Posterior vena cava (tissue), 2 donors: Measurements from ENCODE around the gene SLC6A8. TPM values are rescaled to one million over a fixed set of nuclear protein-coding genes. Genes with fewer than 3 reads are reported as not detected.
A peak's percentile ranks its signal among the peaks of the same experiment; 100 is the strongest.
"Not testable (repeated sequence)": the region's sequence is repeated elsewhere in the genome, so short reads cannot be mapped to it uniquely, and the experiment has no call there.

Experiments used
- DNase-seq: peaks from one replicate; pipeline ENCODE4 v3.0.0-alpha.2; 2020; ENCODE audit warnings: low spot score
- intact Hi-C, 2 donors: fragments of 100-400 bp; cut with DNase I; formaldehyde crosslinking; loops; one replicate each; pipeline versions ENCODE4 v1.14.1 to v1.14.2; 2022 to 2023
- total RNA-seq, 2 donors: library from RNA; stranded (reverse); fragmentation: NEBNext Ultra II Directional; extraction: Animal tissue kit (Norgen Biotek cat#: 25700); gene quantifications; one replicate each; pipeline ENCODE4 v1.2.1, GENCODE V29; 2021
- donor health status: DM: yes; HTN: yes; CAD: no.
- donor health status: DM: yes; HTN: yes; CAD: no.

Gene SLC6A8
- total RNA-seq, 2 donors from 2014 or later, result 33.5 to 42.3 TPM

DNA sequence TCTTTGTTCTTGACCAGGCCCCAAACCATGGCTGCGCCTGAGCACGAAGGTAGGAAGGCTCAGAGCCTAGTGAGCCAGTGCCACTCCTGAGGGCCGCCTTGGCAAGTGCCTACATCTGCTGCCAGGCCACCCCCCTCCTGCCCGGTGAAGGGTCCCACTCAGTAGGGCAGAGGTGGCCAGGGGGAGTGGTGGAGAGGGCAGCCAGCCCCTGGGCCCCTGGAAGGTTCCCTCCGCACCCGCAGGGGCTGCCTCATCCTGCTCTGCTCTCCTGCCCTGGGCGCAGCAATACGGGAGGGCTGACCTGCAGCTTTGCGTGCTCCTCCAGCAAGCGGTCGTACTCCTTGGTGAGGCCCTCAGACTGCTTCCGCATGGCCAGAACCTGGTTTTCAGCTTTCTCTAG, 14.0 kb downstream of the SLC6A8 start:
- DNase-seq, result no peak
- intact Hi-C loops, result loop anchor here in 1 of 2 donors (10.0 kb wide), 1 partner anchor 87 kb away; no protein-coding TSS in a partner anchor

DNA sequence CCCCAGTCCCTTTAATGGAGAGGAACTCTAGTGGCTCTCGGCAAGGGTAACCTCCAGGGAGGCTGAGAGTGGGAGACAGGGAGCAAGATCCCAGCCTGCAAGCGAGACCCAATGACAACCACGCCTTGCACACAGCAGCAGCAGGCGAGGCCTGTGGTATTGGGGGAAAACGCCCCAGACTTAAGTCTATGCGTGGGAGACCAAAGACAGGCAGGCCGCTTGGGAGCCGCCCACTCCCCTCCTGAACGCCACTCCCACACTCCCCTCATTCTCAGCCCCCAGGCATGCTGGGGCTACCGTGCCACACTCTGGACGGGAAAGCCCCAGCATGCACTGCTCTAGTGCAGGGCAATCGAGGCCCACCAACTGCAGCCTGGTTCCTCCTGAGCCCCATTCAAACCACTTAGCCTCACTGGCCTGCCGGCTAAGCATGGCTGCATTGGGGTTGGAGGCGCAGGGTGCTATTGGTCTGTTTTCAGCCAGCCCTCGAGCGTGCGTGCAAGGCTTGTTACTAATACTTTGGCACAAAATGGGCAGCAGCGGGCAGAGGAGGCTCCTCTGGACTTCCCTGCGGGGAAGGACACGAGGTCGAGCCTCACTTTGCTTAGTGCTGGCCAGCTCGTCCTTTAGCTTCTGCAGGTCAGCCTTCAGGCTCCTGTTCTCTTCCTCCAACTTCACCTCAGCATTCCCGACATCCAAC, 14.8 kb downstream of the SLC6A8 start:
- intact Hi-C loops, result loop anchor here in 1 of 2 donors (10.0 kb wide), 1 partner anchor 88 kb away; no protein-coding TSS in a partner anchor
- no peak for DNase-seq

DNA sequence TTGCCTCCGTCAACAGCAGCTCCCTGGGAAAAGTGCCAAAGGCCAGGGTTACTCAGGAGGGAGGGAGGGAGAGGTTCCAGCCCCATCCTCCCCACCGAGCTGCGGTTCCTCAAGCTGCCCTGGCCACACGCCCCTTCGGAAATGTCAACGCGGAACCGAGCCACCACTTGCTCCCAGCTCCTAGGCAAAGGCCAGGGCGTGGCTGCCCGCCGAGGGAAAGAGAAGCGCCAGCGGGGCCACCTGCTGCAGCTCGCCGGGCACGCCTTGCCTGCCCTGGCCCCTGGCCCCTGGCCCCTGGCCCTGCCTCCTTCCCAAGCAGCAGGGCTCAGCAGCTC, 15.3 kb downstream of the SLC6A8 start:
- intact Hi-C loops, result loop anchor here in 1 of 2 donors (10.0 kb wide), 1 partner anchor 88 kb away; no protein-coding TSS in a partner anchor
- no peak for DNase-seq

DNA sequence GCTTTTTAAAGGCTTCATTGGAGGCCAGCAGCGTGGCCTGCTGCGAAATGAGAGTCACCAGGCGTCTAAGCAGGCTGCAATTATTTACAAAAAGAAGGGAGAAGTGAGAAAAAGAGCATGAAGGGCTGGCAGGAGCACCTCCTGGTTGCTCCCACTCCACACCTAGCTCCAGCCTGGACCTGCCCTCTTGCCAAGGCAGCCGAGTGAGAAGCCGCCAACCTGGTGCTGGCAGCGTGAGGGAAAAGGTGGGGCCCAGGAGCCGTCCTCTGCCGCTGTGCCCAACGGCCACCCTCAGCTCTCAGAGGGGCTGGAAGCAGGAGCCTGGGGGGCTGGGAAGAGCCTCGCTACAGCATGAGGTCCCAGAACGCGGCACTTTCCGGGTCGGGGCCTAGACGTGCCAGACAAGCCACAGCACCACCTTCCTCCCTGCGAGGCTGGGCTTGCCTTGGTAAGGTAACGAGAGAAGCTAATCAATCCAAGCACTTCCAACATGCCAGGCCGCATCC, 16.3 kb downstream of the SLC6A8 start:
- no peak for DNase-seq
- intact Hi-C loops, result loop anchor here in 1 of 2 donors (10.0 kb wide), 1 partner anchor 89 kb away; no protein-coding TSS in a partner anchor

DNA sequence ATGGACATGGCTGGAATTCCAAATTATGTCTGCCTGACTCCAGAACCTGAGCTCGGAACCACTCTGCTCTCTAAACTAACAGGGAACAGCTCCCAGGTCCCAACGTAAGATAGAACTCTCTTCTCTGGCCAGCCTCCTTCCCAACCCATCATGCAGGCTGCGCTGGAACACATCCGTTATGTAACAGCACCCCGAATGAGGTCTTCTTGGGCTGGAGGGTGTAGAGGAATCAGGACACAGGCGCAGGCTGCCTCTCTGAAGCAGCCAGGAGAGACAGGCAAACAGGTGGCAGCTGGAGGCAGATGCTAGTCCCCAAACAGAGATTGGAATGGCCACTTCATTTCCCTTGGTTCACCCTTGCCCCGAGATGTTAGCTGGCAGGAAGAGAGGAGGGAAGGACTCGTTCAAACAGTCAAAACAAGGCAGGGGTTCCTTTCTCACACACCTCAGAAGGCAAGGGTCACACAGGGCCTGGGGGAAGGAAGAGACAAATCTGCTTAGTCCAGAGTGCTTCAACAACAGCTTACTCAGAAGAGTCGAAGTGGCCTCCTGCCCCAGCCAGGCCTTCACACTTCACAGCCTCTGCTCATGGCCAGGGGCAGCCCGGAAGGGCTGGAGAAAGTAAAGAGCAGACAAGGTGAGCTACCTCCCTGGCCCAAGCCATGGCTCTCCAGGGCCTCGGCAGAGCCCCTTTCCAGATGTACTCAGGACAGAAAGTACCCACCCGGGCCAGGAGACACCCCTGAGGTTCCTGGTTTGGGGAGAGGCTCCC, 17.1 kb downstream of the SLC6A8 start:
- intact Hi-C loops, result loop anchor here in 1 of 2 donors (10.0 kb wide), 1 partner anchor 90 kb away; no protein-coding TSS in a partner anchor
- not testable (repeated sequence) for DNase-seq

DNA sequence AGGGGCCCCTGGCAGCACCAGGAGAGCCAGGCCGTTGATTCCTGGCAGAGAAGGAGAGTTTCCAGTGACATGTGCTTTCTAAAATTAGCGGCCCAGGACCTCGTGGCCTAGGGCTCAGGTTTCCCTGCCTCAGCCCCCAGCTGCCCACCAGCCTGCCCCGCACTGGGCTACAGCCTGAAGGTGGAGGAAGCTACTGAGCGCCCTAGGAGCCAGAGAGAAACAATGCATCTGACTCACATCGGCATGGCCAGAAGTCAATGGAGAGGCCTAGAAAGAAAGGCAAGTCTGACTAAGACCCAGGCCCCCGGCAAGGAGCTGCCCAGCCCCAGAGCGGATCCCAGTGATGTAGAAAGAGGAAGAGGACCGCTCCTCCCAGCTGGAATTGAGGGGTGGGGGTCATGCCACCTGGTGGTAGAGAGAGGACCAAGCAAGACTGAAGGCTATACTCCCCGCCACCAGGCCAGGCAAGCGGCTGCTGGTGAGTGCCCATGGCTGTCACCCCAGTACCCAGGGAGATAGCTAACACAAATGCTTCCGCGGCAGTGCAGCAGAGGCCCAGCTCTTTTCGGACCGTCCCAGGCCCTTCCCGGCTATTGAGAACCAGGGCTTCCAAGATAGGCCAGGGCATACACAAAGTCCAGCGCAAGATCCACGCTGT, 17.8 kb downstream of the SLC6A8 start:
- DNase-seq, result not testable (repeated sequence)
- intact Hi-C loops, result loop anchor here in 1 of 2 donors (10.0 kb wide), 1 partner anchor 91 kb away; no protein-coding TSS in a partner anchor

DNA sequence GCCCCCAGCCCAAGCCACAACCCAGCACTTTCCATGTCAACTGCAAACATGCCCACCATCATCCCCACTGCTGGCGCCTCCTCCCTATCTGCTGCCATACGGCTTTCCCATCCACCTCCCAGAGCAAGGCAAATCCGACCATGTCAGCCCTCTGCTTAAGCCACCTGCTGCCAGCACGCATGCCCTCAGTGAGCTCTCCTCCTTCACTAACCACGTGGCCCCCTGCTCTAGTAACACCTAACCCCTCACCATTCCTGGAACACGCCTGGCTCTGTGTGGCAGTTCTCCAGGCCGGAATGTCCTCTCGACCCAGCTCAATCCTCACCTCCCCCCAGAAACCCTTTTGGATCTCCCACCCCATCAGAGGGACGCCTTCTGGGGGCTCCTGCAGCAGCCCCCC, 19.1 kb downstream of the SLC6A8 start:
- intact Hi-C loops, result loop anchor here in 1 of 2 donors (10.0 kb wide), 1 partner anchor 92 kb away; no protein-coding TSS in a partner anchor

DNA sequence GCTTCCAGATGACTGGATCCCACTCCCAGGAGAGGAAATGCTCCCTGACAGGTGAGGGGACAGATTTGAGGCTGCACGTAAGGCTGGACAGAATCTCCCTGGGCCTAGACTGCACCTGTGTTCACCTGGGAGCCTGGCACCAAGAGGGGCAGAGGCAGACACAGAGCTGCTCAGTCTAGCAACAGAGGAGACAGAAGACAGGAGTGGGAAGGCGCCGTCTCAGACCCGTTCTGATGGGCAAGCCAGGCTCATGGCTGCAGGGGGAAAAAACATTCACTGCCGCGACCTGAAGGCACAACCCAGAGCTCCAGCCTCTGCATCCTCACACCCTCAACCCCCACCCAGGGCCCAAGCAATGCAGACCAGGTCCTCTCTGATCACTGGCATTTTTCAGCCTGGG, 19.7 kb downstream of the SLC6A8 start:
- intact Hi-C loops, result loop anchor here in 1 of 2 donors (10.0 kb wide), 1 partner anchor 93 kb away; no protein-coding TSS in a partner anchor
- DNase-seq, result no peak

More for the DNA sequence above, 19.1 kb downstream of the SLC6A8 start:
- DNase-seq, result no peak

DNA sequence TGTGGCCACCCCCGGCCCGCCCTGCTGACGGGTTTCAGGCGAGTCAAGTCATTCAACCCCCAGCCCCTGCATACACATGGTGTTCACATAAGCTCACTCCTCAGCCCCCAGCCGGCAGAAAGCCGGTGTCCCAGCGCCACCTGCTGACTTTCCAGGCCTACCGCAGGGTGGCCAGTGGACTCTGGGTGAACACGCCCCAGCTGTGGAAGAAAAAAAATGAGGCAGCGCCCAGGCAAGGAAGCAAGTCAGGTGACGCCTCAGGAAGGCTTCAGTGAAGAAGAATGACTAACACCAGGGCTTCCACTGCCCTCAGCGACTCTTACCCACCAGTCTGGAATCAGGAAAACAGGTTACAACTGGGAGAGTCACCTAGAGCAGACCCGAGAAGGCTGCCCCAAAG, 20.7 kb downstream of the SLC6A8 start:
- peak; percentile 90 for DNase-seq
- intact Hi-C loops, result loop anchor here in 1 of 2 donors (10.0 kb wide), 1 partner anchor 94 kb away; no protein-coding TSS in a partner anchor

DNA sequence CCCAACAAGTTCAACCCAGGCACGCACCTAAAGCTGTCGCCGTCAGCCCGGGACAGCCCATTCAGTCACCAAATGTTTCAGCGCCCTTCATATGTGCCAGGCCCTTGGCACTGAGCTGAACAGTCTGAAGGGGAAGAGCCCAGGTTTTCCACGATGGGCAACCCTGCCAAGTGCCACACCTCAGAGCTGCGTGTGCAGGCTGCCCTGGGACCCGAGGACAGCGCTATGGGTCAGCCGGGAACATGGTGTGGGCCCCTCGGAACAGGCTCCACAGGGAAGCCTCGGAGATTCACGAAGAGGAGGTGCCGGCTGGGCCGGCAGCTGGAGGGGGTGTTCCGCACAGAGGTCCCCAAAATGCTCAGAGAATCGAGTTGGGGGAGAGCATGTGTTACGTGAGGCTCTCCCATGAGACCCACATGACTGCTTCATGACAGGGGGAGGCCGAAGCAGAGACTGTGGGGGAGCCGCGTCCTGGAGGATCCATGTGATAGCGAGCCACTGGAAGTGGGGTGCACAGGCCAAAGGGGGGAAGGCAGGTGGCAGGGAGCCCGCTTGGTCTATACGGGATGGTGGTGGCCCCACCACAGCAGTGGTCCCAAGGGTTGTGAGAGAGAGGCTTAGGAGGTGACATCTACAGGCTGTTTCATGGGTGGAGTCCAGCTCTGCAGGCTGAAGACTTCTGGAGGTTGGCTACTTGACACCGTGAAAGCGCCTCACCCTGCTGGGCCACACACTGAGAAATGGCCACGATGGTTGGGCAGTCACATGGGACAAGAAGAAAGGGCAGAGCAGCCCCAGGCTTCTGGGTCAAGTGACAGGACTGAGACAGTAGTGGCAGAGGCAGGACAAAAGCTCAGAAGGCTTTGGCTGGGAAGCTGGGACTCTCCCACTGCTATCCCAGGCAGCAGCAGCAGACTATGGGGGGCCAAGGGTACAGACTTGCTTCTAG, 22.3 kb downstream of the SLC6A8 start:
- DNase-seq, result no peak
- intact Hi-C loops, result loop anchor here in 1 of 2 donors (10.0 kb wide), 1 partner anchor 95 kb away; no protein-coding TSS in a partner anchor

DNA sequence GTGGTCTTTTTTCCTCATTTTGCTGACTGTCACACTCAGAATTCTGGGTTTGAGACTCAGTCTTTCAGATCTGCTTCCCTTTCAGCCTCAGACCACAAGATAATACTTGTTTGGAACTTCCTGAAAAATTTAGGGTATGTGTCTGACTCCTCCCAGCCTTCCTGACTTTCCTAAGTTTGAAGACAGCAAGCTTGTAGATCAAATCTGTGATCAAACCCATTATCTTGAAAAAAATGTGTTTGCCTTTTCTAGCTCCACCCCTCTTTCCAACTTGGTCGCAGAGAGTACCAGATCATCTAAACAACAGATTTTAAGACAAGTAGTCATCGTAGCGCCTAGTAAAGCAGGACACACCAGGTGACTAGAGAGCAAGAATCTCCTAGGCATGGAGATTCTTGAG, 26.5 kb downstream of the SLC6A8 start:
- intact Hi-C loops, result no loop called here
- DNase-seq, result no peak

DNA sequence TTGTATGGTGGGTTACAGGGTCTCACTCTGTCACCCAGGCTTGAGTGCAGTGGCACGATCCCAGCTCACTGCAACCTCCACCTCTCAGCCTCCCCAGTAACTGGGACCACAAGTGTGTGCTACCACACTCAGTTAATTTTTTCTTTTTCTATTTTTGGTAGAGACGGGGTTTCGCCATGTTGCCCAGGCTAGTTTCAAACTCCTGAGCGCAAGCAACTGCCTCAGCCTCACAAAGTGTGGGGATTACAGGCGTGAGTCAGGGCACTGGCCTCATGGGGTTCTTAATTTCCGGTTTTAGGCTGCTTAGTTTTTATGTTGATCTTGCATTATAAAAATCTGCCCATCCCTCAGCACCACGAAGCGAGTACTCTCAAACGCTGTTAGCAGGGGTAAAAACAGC, 29.7 kb downstream of the SLC6A8 start:
- intact Hi-C loops, result no loop called here
- DNase-seq, result no peak

DNA sequence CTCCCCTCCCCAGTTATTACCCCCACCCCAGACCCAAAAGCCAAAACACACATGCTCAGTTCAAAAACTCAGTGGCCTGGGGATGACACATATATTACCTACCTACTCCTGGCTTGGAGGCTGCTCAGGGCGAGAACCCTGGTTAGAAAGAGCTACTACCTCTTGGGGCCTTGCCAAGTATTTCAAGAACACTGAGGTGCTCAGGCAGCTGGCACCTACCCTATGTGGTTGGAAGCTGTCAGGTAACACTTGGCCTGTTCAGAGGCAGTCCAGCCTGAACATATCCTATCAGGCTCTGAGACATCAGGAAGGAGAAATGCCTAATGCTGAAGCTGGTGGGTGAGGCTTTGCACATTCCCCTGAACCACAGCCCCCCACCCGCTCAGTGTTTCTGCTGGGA, 31.5 kb downstream of the SLC6A8 start:
- DNase-seq, result no peak
- intact Hi-C loops, result no loop called here

DNA sequence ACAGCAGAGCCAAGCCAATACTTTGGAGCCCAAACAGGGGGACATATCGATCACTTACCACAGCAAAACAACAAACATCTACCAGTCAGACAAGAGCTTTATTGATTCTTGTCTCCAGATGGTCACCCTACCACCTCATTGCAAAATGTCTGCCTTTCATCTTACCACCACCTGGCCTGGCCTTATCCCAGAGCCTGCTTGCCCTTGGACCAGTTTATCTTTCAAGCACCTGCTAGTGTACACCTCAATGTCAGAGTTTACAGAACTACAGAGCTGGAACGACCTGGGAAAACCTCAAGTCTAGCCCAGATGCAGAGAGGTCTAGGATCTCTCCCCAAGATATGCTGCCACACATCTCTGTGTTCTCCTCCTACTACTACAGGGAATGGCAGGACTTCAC, 32.0 kb downstream of the SLC6A8 start:
- no peak for DNase-seq
- intact Hi-C loops, result no loop called here

DNA sequence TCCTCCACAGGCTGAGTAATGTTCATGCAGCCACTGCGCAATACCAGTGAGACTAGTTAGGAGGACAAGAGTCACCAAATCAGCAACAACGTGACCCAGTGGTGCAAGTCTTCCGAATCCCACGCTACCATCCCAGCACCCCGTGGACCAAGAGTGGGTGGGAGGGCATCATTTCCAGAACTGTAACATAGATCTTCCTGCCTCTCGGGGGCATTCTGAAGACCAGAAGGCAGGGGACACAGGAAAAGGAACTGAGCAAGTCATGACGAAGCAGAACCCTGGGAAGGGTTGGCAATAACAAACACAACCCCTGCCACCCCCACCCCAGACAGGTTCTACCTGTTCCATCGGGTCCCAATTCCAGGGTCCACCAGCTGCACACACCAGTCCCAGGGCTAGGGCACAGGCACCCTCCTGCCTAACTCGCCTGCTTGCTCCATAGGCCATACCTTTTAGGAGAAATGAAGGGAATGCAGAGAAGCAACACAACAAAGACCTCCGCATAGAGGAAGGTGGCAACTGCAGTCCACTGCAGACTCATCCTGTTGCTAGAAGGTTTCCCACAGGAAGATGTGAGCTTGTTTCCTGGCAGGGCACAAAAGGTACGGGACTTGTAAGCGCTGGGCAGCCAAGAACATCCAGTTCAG, 35.1 kb downstream of the SLC6A8 start:
- intact Hi-C loops, result no loop called here
- no peak for DNase-seq

DNA sequence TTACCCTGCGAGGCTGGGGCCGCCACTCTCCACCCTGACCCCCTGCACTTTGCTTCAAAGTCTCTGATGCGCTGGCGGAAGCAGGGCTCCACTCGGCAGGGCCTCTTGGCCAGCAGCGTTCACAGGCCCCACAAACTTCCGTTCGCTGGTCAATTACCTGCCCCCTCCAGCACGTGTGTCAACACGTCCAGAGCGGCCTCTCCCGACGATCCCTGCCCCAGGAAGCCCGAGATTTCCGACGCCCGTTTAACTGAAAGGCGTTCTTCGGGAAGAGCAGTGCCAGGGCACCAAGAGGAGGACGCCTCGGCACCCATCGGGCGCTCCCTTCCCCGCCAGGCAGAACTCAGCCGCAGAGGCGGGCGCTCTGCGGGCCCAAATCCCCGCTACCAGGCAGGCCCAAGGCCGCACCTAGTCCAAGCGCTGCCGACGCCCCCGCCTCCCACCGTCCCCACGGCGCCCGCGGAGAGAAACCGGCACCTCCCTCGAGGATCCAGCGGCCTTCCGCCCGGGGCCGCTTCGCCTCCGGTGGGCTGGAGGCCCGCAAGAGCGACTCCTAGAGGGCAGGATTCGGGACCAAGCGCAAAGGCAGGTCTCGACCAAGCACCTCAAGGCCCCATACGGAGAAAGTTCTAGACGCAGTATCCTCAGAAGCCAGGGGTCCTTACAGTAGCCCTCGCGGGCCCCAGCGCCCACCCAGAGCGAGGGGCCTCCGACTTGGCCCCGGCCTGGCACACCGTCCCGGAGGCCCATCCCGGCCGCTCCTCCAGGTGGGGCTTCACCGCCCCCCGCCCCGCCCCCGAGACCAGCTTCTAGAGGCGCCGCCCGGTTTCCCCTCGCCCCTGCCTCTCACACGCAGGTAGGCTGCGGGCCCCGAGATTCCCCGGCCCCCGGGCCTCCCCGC, 35.9 kb downstream of the SLC6A8 start:
- DNase-seq, result no peak
- intact Hi-C loops, result no loop called here
